ENCODE data around the gene CEBPG.

Gene CEBPG

DNA sequence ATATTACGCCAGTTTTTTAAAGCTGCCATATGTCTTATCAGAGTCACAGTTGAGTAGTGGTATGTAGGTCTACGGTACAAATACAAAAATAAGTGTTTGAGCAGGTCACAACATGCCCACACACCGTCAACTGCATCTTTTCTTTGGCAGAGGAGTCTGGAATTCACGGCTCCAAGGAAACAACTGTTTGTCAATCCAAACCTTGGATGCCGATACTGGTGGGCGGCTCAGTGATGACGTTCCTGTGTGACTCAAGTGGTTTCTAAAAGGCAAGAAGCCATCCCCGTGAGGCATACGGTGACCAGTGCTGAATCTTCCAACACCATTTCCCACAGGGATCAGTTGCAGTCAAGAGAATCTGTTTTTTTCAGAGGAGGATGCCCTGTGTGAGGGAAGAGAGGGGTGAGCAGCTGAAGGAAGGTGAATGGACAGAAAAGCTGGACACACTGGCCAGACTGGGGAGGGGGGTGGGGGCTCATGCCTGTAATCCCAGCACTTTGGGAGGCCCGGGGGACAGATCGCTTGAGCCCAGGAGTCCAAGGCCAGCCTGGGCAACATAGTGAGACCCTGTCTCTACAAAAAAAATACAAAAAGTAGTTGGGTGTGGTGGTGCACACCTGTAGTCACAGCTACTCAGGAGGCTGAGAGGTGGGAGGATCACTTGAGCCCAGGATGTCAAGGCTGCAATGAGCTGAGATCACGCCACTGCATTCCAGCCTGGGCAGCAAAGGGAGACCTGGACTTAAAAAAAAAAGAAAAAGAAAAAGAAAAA is 22.8 kb upstream of the CEBPG start:
- no peak for DNase-seq (ENCODE audit: low read depth in 4 of 4, low spot score in 1 of 4)

DNA sequence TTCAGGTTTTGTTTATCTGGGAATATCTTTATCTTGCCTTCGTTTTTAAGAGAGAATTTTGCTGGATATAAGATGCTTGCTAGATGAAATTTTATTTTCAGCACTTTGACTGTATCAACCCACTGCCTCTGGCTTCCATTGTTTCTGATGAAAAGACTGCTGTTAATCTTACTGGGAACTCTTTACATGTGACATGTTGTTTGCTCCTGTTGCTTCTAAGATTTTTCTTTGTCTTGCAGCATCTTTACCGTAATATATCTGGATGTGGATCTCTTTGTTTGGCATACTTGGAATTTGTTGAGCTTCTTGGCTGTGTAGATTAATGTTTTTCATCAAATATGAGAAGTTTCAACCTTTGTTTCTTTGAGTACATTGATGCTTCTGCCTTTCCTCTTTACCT is 18.0 kb upstream of the CEBPG start:
- no peak for DNase-seq (ENCODE audit: low read depth in 4 of 4, low spot score in 1 of 4)

DNA sequence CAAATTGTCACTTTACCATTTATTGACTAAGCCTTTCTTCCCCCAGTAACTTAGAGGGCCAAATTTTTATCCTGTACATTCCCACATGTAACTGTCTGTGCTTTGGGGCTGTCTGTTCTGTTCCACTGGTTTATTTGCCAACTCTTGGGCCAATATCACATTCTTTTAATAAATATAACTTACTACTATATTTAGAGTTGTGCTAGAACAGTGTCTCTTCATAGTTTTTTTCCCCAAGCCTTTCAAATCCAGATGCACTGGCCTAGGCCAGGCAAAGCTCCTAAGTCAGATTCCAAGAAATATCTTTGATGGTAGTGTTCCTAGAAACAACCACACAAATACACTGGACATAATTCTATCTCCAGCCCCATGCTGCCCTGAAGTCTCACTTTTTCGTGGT is 16.0 kb upstream of the CEBPG start:
- no peak for DNase-seq (ENCODE audit: low read depth in 4 of 4, low spot score in 1 of 4)

DNA sequence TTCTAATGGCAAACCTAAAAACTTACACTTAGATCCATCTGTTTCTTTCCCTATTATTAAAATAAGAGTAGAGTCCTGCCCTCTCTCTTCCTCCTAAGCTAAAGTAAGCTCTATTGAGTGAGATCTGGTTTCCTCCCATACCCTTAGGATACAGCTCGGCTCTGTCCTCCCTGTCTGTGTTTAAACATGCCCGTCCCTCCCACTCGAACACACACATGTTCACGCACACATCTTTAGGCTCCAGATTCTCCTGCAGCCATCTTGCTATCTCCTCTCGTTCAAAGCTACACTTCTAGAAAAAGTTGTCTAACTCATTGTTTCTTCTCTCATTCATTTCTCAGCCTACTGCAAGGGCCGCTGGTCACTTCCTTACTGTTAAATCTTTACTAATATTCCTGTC is 15.1 kb upstream of the CEBPG start:
- DNase-seq (ENCODE audit: low read depth in 4 of 4, low spot score in 1 of 4) = no peak

DNA sequence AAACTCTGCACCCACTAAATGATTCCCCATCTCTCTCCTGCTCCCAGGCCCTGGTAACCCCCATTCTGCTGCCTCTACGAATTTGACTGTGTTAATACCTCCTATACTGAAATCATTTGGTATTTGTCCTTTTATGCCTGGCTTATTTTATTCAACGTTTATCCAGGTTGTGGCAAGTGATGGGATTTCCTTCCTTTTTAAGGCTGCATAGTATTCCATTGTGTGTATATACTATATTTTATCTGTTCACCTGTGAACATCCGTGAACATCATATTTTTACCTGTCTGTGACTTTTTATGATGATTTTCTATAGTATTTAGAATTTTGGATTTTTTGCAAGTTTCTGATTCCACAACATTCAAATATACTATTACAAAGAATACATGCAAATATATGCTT is 13.9 kb upstream of the CEBPG start:
- no peak for DNase-seq (ENCODE audit: low read depth in 4 of 4, low spot score in 1 of 4)

DNA sequence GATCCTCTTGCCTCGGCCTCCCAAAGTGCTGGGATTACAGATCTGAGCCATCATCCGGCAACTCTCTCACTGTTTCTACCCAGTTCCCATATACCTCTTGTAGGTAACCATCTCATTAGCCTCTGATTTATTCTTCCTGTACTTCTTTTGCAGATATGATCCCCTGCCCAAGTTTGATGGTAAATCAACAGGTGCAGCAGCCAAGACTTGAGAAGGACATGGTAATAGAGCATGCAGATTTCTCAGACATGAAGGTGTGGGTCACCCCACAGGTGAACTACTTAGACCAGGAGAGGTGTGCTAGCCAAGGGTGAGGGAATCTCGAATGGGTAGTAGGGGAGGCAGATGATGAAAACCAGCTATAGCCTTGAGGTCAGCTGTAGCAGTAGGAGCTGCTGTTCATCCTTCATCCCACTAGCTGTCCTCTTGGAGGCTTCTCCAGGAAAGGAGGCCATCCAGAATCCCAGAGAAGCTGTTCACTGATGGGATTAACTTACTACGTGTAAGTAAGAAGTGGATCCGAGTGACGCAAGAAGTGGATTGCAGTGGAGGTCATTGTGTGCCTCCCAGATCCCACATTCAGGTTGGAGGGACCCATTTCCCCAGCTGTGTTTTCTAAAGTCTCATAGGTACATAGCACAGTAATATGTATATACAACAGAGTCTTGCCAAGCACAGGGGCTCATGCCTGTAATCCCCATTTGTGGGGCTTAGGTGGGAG is 10.8 kb upstream of the CEBPG start:
- DNase-seq (ENCODE audit: low read depth in 4 of 4, low spot score in 1 of 4) = no peak

DNA sequence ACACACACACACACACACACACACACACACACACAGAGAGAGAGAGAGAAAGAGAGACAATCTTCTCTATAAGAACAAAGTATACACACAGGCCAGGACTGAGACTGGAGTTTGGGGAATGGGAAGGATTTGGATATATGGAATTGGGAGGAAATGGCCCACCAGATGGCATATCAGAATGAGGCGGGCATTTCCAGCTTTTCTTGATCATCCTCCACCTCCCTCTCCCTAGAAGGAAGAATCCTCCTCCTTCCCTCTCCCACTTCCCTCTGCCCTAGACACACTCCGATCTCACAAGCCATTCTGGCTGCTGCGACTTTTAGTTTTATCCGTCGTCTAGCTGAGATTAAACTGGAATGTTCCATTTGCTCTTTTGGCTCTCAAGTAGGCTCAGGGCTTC is 10.0 kb upstream of the CEBPG start:
- no peak for DNase-seq (ENCODE audit: low read depth in 4 of 4, low spot score in 1 of 4)

DNA sequence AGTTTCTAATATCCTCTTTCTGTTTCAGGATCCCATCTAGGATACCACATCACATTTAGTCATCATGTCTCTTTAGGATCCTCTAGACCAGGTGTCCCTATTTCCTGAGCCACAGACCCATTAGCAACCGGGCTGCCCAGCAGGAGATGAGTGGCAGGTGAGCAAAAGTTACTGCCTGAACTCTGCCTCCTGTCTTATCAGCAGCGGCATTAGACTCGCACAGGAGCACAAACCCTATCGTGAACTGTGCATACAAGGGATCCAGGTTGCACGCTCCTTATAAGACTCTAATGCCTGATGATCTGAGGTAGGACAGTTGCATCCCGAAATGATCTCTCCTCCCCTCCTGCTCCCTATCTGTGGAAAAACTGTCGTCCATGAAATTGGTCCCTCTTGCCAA is 7.8 kb upstream of the CEBPG start:
- no peak for DNase-seq (ENCODE audit: low read depth in 4 of 4, low spot score in 1 of 4)

DNA sequence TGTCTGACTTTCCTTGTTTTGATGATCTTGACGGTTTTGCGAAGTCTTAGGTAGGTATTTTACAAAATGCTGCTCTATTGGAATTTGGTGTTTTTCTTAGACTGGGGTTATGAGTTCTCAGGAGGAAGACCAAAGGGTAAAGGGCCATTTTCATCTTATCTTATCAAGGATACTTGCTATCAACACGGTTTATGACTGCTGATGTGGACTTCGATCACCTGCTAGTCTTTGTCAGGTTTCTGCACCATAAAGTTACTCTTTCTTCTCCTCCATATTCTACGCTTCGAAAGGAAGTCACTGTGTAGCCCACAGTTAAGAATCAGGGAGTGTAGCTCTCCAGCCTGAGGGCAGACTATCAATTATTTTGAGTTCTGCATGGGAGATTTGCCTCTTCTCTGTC is 7.4 kb upstream of the CEBPG start:
- DNase-seq (ENCODE audit: low read depth in 4 of 4, low spot score in 1 of 4) = no peak

DNA sequence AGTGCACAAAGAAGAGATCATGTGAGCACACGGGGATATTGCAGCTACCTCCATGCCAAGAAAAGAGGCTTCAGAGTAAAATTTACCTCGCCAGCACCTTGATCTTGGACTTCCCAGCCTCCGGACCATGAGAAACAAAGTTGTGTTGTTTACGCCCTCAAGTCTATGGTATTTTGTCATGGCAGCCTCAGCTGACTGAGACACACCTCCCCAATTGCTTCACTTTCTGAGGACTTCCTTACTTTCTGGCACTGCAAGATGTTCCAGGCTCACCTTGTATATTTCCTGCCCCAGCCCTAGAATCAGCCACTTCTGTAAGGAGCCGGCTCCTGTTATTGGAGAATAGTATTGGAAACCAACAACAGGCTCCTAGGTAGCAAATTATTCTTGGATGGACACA is 6.6 kb upstream of the CEBPG start:
- no peak for DNase-seq (ENCODE audit: low read depth in 4 of 4, low spot score in 1 of 4)

DNA sequence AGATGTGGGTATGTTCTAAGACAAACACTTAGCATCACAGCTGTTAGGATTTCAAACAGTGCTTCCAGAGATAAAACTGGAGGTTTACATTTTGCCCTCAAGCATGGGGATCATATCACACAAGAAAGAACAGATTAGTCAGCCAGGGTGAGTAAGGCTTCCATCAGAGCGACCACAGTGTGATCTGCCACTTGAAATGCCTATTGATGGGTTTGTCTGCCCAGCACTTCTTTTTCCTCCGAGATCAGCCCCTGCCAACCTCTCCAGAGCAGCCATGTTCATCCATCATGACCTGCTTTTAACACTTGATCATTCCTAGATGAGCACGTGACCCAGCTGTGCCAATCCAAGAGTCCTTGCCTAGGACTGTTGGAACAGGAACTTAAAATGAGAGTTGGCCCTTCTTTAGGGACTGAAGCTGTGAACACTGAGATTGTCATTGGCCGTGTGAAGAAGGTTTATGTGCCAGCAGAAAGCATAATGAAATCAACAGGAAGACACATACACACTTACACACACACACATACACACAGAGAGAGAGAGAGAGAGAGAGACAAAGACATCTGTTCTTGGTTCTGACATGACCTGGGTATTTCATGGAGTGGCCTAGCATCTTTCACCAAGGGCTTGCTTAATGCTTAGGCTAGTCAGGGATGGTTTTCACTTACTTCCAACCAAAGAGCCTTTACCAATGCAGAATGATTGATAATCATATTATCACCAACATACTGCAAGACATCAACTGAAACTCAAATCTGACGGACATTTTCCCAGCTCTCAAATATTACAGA is 5.2 kb upstream of the CEBPG start:
- DNase-seq (ENCODE audit: low read depth in 4 of 4, low spot score in 1 of 4) = no peak

DNA sequence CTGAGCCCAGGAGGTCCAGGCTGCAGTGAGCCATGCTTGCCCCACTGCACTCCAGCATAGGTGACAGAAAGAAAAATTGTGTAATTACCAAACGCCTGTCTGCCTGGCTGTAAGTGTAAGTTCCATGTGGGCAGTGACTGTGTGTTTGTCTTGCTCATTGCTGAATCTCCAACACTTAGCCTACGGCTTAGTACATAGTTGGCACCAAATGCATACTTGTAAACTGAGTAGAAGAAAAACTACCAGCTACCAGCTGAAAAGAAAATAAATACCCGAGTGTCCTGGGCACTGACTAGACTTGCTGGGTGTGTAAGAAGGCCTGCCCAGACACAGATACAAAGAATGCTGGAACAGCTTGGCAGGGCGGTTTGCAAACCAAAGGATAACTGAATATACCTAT is 2.7 kb upstream of the CEBPG start:
- no peak for DNase-seq (ENCODE audit: low read depth in 4 of 4, low spot score in 1 of 4)

DNA sequence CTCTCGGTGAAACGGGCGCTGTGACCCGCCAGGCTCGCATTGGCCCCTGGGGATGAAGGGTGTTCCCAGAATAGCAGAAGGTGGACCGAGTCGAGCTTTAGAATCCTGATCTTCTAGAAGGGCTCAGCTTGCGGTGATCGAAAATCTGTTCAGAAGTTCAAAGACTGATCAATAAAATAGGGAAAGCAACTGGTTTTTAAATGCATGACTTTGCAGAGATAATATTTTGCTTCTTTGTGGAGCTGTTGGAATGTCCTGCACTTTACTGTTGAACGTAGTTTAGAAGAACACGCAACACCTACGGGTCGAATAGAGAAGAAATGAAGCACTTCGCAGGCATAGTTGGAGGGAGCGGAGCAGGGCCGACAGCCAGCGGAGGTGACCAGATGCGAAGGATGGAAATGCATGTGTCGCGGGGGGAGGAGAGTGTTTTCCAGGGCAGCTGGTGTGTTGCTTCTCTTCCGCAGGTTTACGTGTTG is 766 bp downstream of the CEBPG start:
- no peak for DNase-seq (ENCODE audit: low read depth in 4 of 4, low spot score in 1 of 4)

DNA sequence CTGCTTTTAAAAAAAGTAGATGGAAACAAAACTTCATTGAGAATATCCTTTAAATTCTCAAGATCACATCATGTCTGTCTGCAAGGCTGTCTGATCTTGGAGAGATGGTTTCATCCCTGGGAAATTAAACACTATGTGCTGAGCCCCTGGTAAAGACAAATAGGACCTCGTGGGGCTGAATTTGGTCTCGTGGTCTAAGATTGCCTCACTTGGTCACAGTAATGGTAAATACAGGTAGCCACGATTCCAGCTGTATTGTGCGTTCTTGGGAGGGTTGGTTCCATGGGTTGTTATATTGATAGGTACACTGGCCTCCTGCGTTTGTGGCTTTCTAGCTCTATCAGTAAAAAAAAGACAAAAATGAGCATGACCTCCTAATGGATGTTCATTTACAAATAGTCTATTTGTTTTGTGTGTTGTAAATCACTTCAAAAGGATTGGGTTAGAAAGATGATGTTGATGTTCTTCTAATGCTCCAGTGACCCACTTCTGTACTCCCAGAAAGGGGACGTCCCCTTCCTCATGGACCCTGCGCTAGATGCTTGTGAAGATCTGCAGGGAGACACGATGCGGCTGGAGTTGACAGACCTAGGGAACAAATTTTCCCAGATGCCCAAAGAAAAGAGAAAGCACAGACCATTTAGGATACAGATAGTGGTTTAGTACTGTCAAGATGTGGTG is 1.8 kb downstream of the CEBPG start:
- no peak for DNase-seq (ENCODE audit: low read depth in 4 of 4, low spot score in 1 of 4)

DNA sequence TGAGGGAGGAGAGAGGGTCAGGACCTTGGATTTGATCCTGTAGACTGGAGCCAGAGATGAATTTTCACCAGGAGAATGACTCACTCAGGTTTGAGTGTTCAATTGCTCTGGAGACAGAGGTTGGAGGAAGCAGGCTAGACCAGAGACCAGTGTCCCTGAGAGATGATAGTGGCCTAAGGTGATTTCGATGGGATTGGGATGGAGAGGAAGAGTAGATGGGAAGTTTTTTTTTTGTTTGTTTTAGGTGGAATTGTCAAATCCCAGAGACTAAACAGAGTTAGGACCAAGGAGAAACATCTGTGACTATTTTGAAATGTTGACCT is 2.3 kb downstream of the CEBPG start:
- no peak for DNase-seq (ENCODE audit: low read depth in 4 of 4, low spot score in 1 of 4)

DNA sequence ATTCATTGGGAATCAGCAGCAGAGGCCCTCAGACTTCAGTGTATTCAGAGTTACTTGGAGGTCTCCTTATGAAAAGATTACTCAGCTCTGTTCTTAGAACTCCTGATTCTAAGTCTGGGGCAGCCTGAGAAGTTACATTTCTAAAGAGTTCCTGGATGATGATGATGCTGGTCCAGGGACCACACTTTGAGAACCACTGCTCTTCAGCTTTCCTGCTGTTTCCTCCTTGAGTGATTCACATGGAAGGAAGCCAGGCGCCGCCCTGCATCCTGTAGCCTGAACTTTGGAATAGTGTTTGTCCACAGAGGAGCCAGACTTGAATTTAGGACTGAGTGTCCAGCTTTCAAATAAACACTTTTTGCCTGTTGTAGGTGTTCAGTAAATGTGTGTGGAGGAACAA is 2.9 kb downstream of the CEBPG start:
- no peak for DNase-seq (ENCODE audit: low read depth in 4 of 4, low spot score in 1 of 4)

DNA sequence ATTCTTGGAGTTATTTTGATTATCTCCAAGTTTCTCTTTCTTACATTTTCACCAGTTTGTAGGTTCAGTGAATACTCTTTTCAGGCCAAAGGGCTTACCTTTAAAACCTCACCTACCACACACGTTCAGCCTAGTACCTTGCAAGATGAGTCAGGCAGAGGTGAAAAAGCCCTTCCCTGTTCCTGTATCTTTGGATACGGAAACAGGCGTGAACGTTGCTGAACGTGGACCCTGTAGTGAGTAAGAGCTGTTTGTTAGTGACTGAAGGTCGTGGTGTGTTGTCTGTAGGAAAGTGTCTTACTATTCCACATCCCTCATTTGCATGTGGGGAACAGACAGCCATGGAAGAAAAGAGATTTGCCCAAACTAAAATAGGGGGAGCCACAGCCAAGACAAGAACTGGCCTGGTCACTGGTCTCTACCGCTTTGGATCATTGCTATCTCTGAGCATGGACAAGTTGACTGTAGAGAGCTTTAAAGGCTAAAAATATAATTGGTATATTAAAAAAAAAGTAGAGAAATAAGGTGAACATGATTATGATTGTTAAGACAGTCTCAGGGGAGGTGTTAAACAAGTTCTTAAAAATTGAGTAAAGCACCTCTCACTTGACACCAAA is 3.5 kb downstream of the CEBPG start:
- DNase-seq (ENCODE audit: low read depth in 4 of 4, low spot score in 1 of 4) = no peak

DNA sequence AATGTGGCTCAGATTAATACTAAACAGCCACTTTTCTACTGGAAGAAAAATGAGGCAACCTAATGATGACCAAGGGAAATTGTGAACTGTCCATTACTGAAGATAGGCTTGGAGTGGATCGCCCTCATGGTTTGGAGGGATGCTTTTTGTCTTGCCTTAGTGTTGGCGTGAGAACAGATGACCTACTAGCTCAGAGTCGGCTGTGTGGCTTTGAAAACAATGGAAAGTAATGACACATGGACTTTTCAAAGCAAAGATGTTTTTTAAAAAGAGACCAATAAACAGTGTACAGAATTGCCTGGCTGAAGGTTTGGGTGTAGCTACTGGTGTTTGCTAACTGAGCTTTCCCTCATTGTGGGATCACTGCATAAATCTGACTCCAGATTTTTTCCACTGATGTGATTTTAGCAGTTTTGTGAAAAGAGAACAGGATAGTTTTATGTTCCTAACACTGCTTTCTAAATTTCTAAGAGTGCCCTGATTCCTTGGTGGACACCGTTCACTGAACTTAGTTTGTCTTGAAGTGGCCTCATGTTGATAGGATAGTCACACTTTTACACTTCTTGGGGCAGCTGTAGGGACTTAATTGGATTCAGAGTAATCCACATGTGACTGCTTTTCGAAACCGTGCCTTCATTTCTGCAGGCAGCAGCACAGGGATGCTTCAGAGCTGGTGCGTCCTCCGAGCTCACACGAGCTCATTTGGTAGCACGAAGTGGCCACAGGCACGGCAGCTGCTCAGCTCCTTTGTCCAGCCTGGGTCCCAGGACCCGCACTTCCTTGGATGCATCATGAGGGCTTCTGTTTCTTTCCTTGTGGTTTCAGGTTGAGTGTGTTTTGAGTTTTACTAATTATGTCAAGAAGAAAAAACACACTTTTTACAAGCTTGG is 4.3 kb downstream of the CEBPG start:
- DNase-seq (ENCODE audit: low read depth in 4 of 4, low spot score in 1 of 4) = no peak

DNA sequence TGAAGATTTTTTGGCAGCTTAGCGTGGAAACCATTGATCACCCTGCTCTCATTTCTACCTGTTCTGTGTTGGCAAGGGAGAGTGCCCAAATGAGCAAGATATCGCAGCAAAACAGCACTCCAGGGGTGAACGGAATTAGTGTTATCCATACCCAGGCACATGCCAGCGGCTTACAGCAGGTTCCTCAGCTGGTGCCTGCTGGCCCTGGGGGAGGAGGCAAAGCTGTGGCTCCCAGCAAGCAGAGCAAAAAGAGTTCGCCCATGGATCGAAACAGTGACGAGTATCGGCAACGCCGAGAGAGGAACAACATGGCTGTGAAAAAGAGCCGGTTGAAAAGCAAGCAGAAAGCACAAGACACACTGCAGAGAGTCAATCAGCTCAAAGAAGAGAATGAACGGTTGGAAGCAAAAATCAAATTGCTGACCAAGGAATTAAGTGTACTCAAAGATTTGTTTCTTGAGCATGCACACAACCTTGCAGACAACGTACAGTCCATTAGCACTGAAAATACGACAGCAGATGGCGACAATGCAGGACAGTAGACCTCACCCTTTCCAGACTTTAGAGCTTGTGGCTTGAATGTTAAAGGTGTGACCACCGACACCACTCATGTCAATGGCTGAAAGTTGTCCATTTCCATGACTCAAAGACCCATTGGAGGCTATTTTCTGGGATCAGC is 5.8 kb downstream of the CEBPG start:
- DNase-seq (ENCODE audit: low read depth in 4 of 4, low spot score in 1 of 4) = no peak

DNA sequence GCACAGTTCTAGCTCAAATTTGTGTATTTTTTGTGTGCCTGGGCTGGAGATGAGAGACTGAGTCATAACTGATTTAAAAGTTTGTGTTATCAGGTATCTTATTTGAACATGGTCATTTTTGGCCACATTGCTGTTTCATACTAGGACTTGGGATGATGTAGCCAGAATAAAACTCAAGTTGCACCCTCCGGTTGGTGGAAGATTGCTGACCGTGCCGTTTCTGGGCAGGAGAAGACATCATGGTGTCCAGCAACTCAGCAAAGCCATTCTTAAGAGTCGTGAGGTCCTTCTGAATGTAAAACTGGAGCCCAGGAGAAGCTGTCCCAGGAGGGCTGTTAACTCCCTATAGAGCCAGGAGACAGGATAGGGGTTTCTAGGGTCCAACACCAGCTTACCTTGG is 7.6 kb downstream of the CEBPG start:
- DNase-seq (ENCODE audit: low read depth in 4 of 4, low spot score in 1 of 4) = no peak
